PC-3 (cell line): ENCODE data around the gene ARID5B. TPM values are rescaled to one million over a fixed set of nuclear protein-coding genes. Genes with fewer than 3 reads are reported as not detected.

Experiments used
- ATAC-seq: fragments of 200-7000 bp; cut with Tn5 transposase; 2 replicates; pipeline ENCODE4 v1.9.1; 2020; ENCODE audit warnings: mild to moderate bottlenecking, moderate library complexity
- BruUV-seq: library from RNA; stranded (reverse); fragments of 400-500 nt; replicated peaks from 2 replicates; lab custom pipeline; 2021; lab: Mats Ljungman, UMichigan
- CTCF ChIA-PET: fragments of 300-600 bp; sonication (Branson Sonifier 250); formaldehyde crosslinking; loops from one replicate; lab custom pipeline; 2022; ENCODE audit warnings: antibody characterized with exemption; lab: Charles Lee
- POLR2A ChIA-PET: fragments of 300-600 bp; sonication (Branson Sonifier 250); formaldehyde crosslinking; loops from one replicate; lab custom pipeline; 2022; ENCODE audit warnings: antibody characterized with exemption; ENCODE audit not compliant: unreplicated experiment; lab: Charles Lee
- DNase-seq: peaks from one replicate; pipeline ENCODE4 v3.0.0-alpha.2; 2015
- H2AFZ ChIP-seq: fragments of 300-600 bp; sonication (generic); 2 replicates; pipeline ENCODE4 v1.6.0; 2016; ENCODE audit warnings: antibody characterized with exemption, low read length
- H3F3A ChIP-seq: fragments of 300-600 bp; sonication (generic); one replicate; pipeline ENCODE4 v1.6.0; 2017; ENCODE audit warnings: antibody characterized with exemption, low read length, control low read depth, mild to moderate bottlenecking; ENCODE audit not compliant: unreplicated experiment
- H3K27ac ChIP-seq: fragments of 300-600 bp; sonication (generic); 2 replicates; pipeline ENCODE4 v1.5.1; 2016; ENCODE audit warnings: mild to moderate bottlenecking, low read length
- H3K27me3 ChIP-seq: fragments of 300-600 bp; sonication (generic); 2 replicates; pipeline ENCODE4 v1.6.1; 2016; ENCODE audit warnings: low read length, mixed read lengths
- H3K36me3 ChIP-seq: fragments of 300-600 bp; sonication (generic); 2 replicates; pipeline ENCODE4 v1.6.1; 2016; ENCODE audit warnings: low read depth, mixed run types, low read length, mixed read lengths
- H3K4me1 ChIP-seq: fragments of 300-600 bp; sonication (generic); 2 replicates; pipeline ENCODE4 v1.5.1; 2016; ENCODE audit warnings: low read length; ENCODE audit not compliant: insufficient read depth
- H3K4me2 ChIP-seq: fragments of 300-600 bp; sonication (generic); 2 replicates; pipeline ENCODE4 v1.6.0; 2016; ENCODE audit warnings: low read length
- H3K4me3 ChIP-seq: fragments of 300-600 bp; sonication (generic); 2 replicates; pipeline ENCODE4 v1.5.1; 2016; ENCODE audit warnings: mild to moderate bottlenecking, low read length, mixed read lengths
- H3K79me2 ChIP-seq: fragments of 300-600 bp; sonication (generic); 2 replicates; pipeline ENCODE4 v1.6.1; 2017; ENCODE audit warnings: low read length, mixed read lengths
- H3K9ac ChIP-seq: fragments of 300-600 bp; sonication (generic); 2 replicates; pipeline ENCODE4 v1.6.0; 2016; ENCODE audit warnings: mild to moderate bottlenecking, low read length
- H3K9me2 ChIP-seq: fragments of 300-600 bp; sonication (generic); replicated peaks from 2 replicates; pipeline ENCODE4 v1.6.1; 2016; ENCODE audit warnings: mixed run types, low read length, mixed read lengths
- H3K9me3 ChIP-seq: fragments of 300-600 bp; sonication (generic); 2 replicates; pipeline ENCODE4 v1.6.1; 2016; ENCODE audit warnings: low read length, mixed read lengths
- H4K20me1 ChIP-seq: fragments of 300-600 bp; sonication (generic); 2 replicates; pipeline ENCODE4 v1.6.1; 2016; ENCODE audit warnings: low read length, mixed read lengths
- EZH2 ChIP-seq: fragments of 300-600 bp; sonication (generic); IDR thresholded peaks from one replicate; pipeline ENCODE4 v1.6.1; 2017; ENCODE audit warnings: antibody characterized with exemption, mild to moderate bottlenecking, low read length; ENCODE audit not compliant: unreplicated experiment
- EZH2phosphoT487 ChIP-seq: fragments of 300-600 bp; sonication (generic); IDR thresholded peaks from 2 replicates; pipeline ENCODE4 v1.6.1; 2018; ENCODE audit warnings: mild to moderate bottlenecking, antibody characterized with exemption, low read length, borderline replicate concordance
- intact Hi-C: fragments of 100-400 bp; cut with micrococcal nuclease; formaldehyde crosslinking; loops from 2 replicates; pipeline ENCODE4 v1.9.0; 2023
- total RNA-seq: library from RNA; depleted of rRNA; stranded (reverse); fragments of >200 nt; gene quantifications from 2 replicates; pipeline ENCODE4 v1.2.3, GENCODE V29; 2014
- TF ChIP-seq, protein P1 (sequence below): fragments of 300-600 bp; sonication (generic); conservative IDR thresholded peaks from 2 replicates; pipeline ENCODE4 v1.5.1; 2017; ENCODE audit warnings: antibody characterized with exemption, low read depth, mild to moderate bottlenecking, low read length

ARID5B gene
- total RNA-seq, 1 experiment from 2014 or later = 26.4 TPM

DNA sequence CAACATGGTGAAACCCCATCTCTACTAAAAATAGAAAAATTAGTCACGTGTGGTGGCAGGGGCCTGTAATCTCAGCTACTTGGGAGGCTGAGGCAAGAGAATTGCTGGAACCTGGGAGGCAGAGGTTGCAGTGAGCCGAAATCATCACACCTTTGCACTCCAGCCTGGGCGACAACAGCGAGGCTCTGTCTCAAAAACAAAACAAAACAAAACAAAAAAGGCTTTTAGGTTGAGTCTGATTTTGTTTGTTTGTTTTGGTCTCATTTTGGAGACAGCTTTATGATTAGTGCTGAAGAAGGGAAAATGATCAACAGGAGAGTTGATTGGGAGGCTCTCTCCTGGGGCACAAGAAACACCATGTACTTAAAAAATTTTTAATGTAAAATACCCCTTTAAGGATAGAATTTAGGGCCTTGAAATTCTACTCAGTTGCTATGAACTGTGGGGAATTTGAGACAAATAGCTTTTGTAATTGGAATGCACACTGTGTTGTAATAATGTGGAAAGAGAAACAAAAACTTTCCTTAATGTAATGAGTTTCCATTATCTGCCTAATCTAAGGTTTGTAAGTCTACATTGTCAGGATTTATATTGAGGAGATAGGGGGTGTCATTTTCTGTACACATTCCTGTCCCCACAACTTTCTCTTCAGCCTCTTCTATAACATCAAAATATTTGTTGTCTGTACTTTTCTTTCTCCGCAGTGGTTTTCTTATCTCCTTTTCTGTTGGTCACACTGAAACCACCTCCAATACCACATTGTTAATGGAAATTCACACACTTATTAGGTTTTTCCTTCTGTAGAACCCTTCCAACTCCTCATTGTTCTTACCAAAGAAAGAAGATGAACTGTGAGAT, 41.3 kb downstream of the ARID5B start:
- POLR2A ChIA-PET = interaction anchor here (0.6 to 0.8 kb wide), 5 partner anchors 43 to 311 kb away, joined by 4 to 19 read pairs (median 8); no protein-coding TSS in a partner anchor
- Histone ChIP-seq H3K9ac (peak overlapping the region; percentile 24), H3K27me3 (no peaks in the 10 kb centered on the region), H3K27ac (peak overlapping the region; percentile 72), H3F3A (peaks cover 46% of the 10 kb centered on the region), H3K9me2 (no peaks in the 10 kb centered on the region), H3K4me2 (peak overlapping the region; percentile 69), H4K20me1 (no peaks in the 10 kb centered on the region), H2AFZ (peak overlapping the region; percentile 9), H3K79me2 (peaks cover 9% of the 10 kb centered on the region; the same call in 1 of the 2 replicates), H3K36me3 (peaks cover 2% of the 10 kb centered on the region; the same call in 1 of the 2 replicates), H3K4me1 (peaks cover 75% of the 10 kb centered on the region), H3K9me3 (no peaks in the 10 kb centered on the region), H3K4me3 (peak overlapping the region; percentile 31)
- BruUV-seq = no TSS peak
- intact Hi-C loops = loop anchor here (1.0 kb wide), 1 partner anchor 302 kb away; no protein-coding TSS in a partner anchor
- ATAC-seq (no peak), DNase-seq (no peak)
- CTCF ChIA-PET = interaction anchor here (0.5 to 2.2 kb wide), 12 partner anchors 40 to 1126 kb away, joined by 3 to 17 read pairs (median 4); no protein-coding TSS in a partner anchor
- TF ChIP-seq, protein P1, sequence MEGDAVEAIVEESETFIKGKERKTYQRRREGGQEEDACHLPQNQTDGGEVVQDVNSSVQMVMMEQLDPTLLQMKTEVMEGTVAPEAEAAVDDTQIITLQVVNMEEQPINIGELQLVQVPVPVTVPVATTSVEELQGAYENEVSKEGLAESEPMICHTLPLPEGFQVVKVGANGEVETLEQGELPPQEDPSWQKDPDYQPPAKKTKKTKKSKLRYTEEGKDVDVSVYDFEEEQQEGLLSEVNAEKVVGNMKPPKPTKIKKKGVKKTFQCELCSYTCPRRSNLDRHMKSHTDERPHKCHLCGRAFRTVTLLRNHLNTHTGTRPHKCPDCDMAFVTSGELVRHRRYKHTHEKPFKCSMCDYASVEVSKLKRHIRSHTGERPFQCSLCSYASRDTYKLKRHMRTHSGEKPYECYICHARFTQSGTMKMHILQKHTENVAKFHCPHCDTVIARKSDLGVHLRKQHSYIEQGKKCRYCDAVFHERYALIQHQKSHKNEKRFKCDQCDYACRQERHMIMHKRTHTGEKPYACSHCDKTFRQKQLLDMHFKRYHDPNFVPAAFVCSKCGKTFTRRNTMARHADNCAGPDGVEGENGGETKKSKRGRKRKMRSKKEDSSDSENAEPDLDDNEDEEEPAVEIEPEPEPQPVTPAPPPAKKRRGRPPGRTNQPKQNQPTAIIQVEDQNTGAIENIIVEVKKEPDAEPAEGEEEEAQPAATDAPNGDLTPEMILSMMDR = no peak
- TF ChIP-seq EZH2phosphoT487 = no peak
- no peak for TF ChIP-seq EZH2

DNA sequence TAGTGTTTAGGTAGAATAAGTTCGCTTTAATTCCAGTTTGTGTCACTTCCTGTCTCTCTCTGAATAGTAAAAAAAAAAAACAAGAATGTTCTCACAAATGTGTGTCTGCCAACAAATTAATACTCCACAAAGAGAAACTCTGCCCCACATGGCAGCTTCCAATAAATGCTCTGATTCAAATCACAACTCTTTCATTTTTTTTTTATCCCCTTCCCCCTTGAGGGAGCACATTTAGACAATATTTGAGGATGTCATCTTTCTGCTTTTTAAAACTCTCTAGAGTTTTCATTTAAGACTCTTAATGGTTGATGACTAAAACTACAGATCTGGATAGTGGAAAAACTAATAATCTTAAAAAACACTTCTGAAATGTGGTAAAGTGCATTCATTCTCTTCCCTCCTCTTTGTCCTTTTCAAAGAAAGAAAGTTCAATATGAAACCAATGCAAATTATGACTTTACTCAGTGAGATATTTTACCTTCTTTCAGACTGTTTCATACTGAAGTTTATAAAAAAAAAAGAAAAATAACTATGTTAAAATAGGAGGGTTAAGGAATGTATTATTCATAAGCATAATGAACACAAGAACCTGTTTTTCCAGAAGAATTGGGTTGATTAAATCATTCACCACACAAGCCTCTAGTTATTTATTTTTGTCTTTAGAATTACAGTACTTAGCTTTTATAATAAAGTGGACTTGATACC, 42.3 kb downstream of the ARID5B start:
- TSS peak; percentile 20 for BruUV-seq
- DNase-seq (peak; percentile 99), ATAC-seq (peak; percentile 14)
- Histone ChIP-seq H3K79me2 (peaks cover 9% of the 10 kb centered on the region; the same call in 1 of the 2 replicates), H3K4me2 (peak overlapping the region; percentile 69), H2AFZ (peak overlapping the region; percentile 9), H3K27me3 (no peaks in the 10 kb centered on the region), H3K4me3 (peak overlapping the region; percentile 31), H3K4me1 (peaks cover 65% of the 10 kb centered on the region), H3K9ac (peak overlapping the region; percentile 24), H3K27ac (peak overlapping the region; percentile 72), H3K36me3 (peaks cover 2% of the 10 kb centered on the region; the same call in 1 of the 2 replicates), H3F3A (peaks cover 36% of the 10 kb centered on the region), H4K20me1 (no peaks in the 10 kb centered on the region), H3K9me3 (no peaks in the 10 kb centered on the region), H3K9me2 (no peaks in the 10 kb centered on the region)
- CTCF ChIA-PET = interaction anchor here (0.5 to 2.2 kb wide), 15 partner anchors 41 to 1127 kb away, joined by 3 to 17 read pairs (median 4); no protein-coding TSS in a partner anchor
- intact Hi-C loops = loop anchor here (1.0 to 2.0 kb wide), 3 partner anchors 25 to 94 kb away; no protein-coding TSS in a partner anchor
- POLR2A ChIA-PET = interaction anchor here (0.6 to 0.9 kb wide), 6 partner anchors 40 to 344 kb away, joined by 3 to 19 read pairs (median 4); no protein-coding TSS in a partner anchor
- TF ChIP-seq, protein P1 = peak; percentile 73
- TF ChIP-seq EZH2phosphoT487 = no peak
